ENCODE results near the gene KLK2.

DNA sequence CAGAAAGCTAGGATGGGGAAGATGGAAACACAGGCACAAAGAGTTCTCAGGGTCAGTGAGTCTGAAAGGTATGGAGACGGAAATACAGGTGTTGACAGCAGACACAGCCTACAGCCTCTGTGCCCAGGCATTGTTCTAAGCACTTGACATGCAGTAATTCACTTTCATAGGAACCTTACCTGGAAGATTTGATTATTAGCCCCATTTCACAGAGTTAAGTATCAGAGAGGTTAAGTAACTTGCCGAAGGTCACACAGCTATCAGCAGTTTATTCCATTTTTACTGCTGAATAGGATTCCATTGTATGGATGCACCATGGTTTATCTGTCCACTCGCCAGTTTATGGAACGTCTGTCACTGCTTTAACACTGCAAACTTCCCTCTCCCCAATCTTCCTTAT lies 24.8 kb downstream of the KLK2 start:
- TF ChIP-seq, protein P1, sequence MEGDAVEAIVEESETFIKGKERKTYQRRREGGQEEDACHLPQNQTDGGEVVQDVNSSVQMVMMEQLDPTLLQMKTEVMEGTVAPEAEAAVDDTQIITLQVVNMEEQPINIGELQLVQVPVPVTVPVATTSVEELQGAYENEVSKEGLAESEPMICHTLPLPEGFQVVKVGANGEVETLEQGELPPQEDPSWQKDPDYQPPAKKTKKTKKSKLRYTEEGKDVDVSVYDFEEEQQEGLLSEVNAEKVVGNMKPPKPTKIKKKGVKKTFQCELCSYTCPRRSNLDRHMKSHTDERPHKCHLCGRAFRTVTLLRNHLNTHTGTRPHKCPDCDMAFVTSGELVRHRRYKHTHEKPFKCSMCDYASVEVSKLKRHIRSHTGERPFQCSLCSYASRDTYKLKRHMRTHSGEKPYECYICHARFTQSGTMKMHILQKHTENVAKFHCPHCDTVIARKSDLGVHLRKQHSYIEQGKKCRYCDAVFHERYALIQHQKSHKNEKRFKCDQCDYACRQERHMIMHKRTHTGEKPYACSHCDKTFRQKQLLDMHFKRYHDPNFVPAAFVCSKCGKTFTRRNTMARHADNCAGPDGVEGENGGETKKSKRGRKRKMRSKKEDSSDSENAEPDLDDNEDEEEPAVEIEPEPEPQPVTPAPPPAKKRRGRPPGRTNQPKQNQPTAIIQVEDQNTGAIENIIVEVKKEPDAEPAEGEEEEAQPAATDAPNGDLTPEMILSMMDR (IDR thresholded peaks at IDR 0.05) = no peak
- TF ChIP-seq POLR2A (IDR thresholded peaks at IDR 0.05) (no peak), POLR2AphosphoS5 (IDR thresholded peaks at IDR 0.05) (no peak)

Data from prostate gland (tissue), 2 donors.